HEK293 (cell line): ENCODE data around the gene CHCHD10.

Experiments used
- CTCF ChIA-PET: fragments of 350-600 bp; formaldehyde crosslinking; extraction: SDS; loops from one replicate; lab custom pipeline; 2021; ENCODE audit warnings: antibody characterized with exemption; lab: Yijun Ruan, JAX
- POLR2A ChIA-PET: fragments of 300-600 bp; formaldehyde crosslinking; extraction: SDS; loops from one replicate; lab custom pipeline; 2020; ENCODE audit warnings: antibody characterized with exemption, inconsistent platforms; lab: Yijun Ruan, JAX
- H3K27ac ChIP-seq: fragments of 200-500 bp; sonication (Bioruptor generic); 2 replicates; pipeline ENCODE4 v1.5.1; 2014; ENCODE audit warnings: low read depth, low read length, control low read depth, inconsistent platforms; ENCODE audit errors: extremely low read depth
- H3K36me3 ChIP-seq, 2 experiments: fragments of 200-500 bp in 1 of 2; sonication (Bioruptor generic) in 1 of 2; 1 replicate in 1 of 2; 2 replicates in 1 of 2; pipeline ENCODE4 v1.5.1; 2014 to 2017; ENCODE audit warnings: inconsistent platforms in 2 of 2, low read length in 2 of 2; ENCODE audit not compliant: control insufficient read depth in 2 of 2, insufficient read depth in 1 of 2
- H3K4me1 ChIP-seq: fragments of 200-500 bp; sonication (Bioruptor generic); 2 replicates; pipeline ENCODE4 v1.5.1; 2014; ENCODE audit warnings: mild to moderate bottlenecking, low read length, inconsistent platforms; ENCODE audit not compliant: control insufficient read depth, insufficient read depth
- H3K4me3 ChIP-seq: 2 replicates; pipeline ENCODE4 v1.5.1; 2011; ENCODE audit warnings: low read depth, mild to moderate bottlenecking, control low read depth, low read length, moderate library complexity
- H3K9me3 ChIP-seq: fragments of 200-500 bp; sonication (Bioruptor generic); 2 replicates; pipeline ENCODE4 v1.5.1; 2014; ENCODE audit warnings: low read depth, low read length, inconsistent platforms; ENCODE audit not compliant: control insufficient read depth, insufficient read depth
- FEZF1 ChIP-seq: fragments of 450-650 bp; formaldehyde crosslinking; IDR thresholded peaks from 2 replicates; pipeline ENCODE4 v1.5.1; 2016; ENCODE audit warnings: missing biosample characterization, missing genetic modification characterization
- GFI1B ChIP-seq: fragments of 450-650 bp; formaldehyde crosslinking; IDR thresholded peaks from 2 replicates; pipeline ENCODE4 v1.5.1; 2016; ENCODE audit warnings: missing biosample characterization, missing genetic modification characterization
- SCRT1 ChIP-seq: fragments of 450-650 bp; formaldehyde crosslinking; IDR thresholded peaks from 2 replicates; pipeline ENCODE4 v1.5.1; 2016; ENCODE audit warnings: missing biosample characterization, missing genetic modification characterization, borderline replicate concordance
- YY2 ChIP-seq: fragments of 450-650 bp; formaldehyde crosslinking; IDR thresholded peaks from 2 replicates; pipeline ENCODE4 v1.5.1; 2016; ENCODE audit warnings: missing biosample characterization, missing genetic modification characterization
- ZBTB8A ChIP-seq: fragments of 450-650 bp; formaldehyde crosslinking; IDR thresholded peaks from 2 replicates; pipeline ENCODE4 v1.5.1; 2016; ENCODE audit warnings: missing biosample characterization, missing genetic modification characterization
- ZFP69B ChIP-seq: fragments of 450-650 bp; formaldehyde crosslinking; IDR thresholded peaks from 2 replicates; pipeline ENCODE4 v1.5.1; 2016; ENCODE audit warnings: missing biosample characterization, missing genetic modification characterization
- ZIC2 ChIP-seq: fragments of 450-650 bp; formaldehyde crosslinking; IDR thresholded peaks from 2 replicates; pipeline ENCODE4 v1.5.1; 2016; ENCODE audit warnings: missing biosample characterization, missing genetic modification characterization
- ZNF132 ChIP-seq: fragments of 450-650 bp; formaldehyde crosslinking; IDR thresholded peaks from 2 replicates; pipeline ENCODE4 v1.5.1; 2017; ENCODE audit warnings: missing biosample characterization, missing genetic modification characterization, borderline replicate concordance
- ZNF239 ChIP-seq: fragments of 450-650 bp; formaldehyde crosslinking; IDR thresholded peaks from 2 replicates; pipeline ENCODE4 v1.5.1; 2016; ENCODE audit warnings: missing biosample characterization, missing genetic modification characterization
- ZNF266 ChIP-seq: fragments of 450-650 bp; formaldehyde crosslinking; IDR thresholded peaks from 2 replicates; pipeline ENCODE4 v1.5.1; 2016; ENCODE audit warnings: missing biosample characterization, missing genetic modification characterization, low read depth
- ZNF391 ChIP-seq: fragments of 450-650 bp; formaldehyde crosslinking; IDR thresholded peaks from 2 replicates; pipeline ENCODE4 v1.5.1; 2016; ENCODE audit warnings: low read depth, missing biosample characterization, missing genetic modification characterization, borderline replicate concordance
- ZNF529 ChIP-seq: fragments of 450-650 bp; formaldehyde crosslinking; IDR thresholded peaks from 2 replicates; pipeline ENCODE4 v1.5.1; 2017; ENCODE audit warnings: missing genetic modification characterization, missing biosample characterization; ENCODE audit not compliant: insufficient replicate concordance
- ZNF571 ChIP-seq: fragments of 450-650 bp; formaldehyde crosslinking; IDR thresholded peaks from 2 replicates; pipeline ENCODE4 v1.5.0; 2017; ENCODE audit warnings: missing biosample characterization, missing genetic modification characterization
- ZNF623 ChIP-seq: fragments of 450-650 bp; formaldehyde crosslinking; IDR thresholded peaks from 2 replicates; pipeline ENCODE4 v1.5.1; 2016; ENCODE audit warnings: missing biosample characterization, missing genetic modification characterization
- ZNF626 ChIP-seq: fragments of 450-650 bp; sonication (Bioruptor Pico); formaldehyde crosslinking; IDR thresholded peaks from 2 replicates; pipeline ENCODE4 v1.5.1; 2018; ENCODE audit warnings: missing biosample characterization, missing genetic modification characterization, inconsistent platforms
- ZNF660 ChIP-seq: fragments of 450-650 bp; IDR thresholded peaks from 2 replicates; pipeline ENCODE4 v1.5.1; 2018; ENCODE audit warnings: missing biosample characterization, mild to moderate bottlenecking, missing genetic modification characterization
- ZNF777 ChIP-seq: fragments of 450-650 bp; formaldehyde crosslinking; IDR thresholded peaks from 2 replicates; pipeline ENCODE4 v1.5.1; 2017; ENCODE audit warnings: missing biosample characterization, missing genetic modification characterization, borderline replicate concordance
- ZNF791 ChIP-seq: fragments of 450-650 bp; formaldehyde crosslinking; IDR thresholded peaks from 2 replicates; pipeline ENCODE4 v1.5.1; 2016; ENCODE audit warnings: missing biosample characterization, missing genetic modification characterization
- TF ChIP-seq, protein P1 (sequence below): fragments of 450-650 bp; formaldehyde crosslinking; IDR thresholded peaks from 2 replicates; pipeline ENCODE4 v1.5.1; 2017; ENCODE audit warnings: missing biosample characterization, missing genetic modification characterization
- TF ChIP-seq, protein P2 (sequence below): fragments of 450-650 bp; IDR thresholded peaks from 2 replicates; pipeline ENCODE4 v1.5.1; 2018; ENCODE audit warnings: missing biosample characterization, mild to moderate bottlenecking, missing genetic modification characterization
- TF ChIP-seq, protein P3 (sequence below): fragments of 450-650 bp; formaldehyde crosslinking; IDR thresholded peaks from 2 replicates; pipeline ENCODE4 v1.5.1; 2016; ENCODE audit warnings: missing biosample characterization, missing genetic modification characterization
- TF ChIP-seq, protein P4 (sequence below): fragments of 450-650 bp; formaldehyde crosslinking; IDR thresholded peaks from 2 replicates; pipeline ENCODE4 v1.5.1; 2016; ENCODE audit warnings: missing biosample characterization, missing genetic modification characterization
- TF ChIP-seq, protein P5 (sequence below): fragments of 450-650 bp; formaldehyde crosslinking; IDR thresholded peaks from 2 replicates; pipeline ENCODE4 v1.5.1; 2017; ENCODE audit warnings: missing biosample characterization, missing genetic modification characterization
- TF ChIP-seq, protein P6 (sequence below): fragments of 450-650 bp; formaldehyde crosslinking; IDR thresholded peaks from 2 replicates; pipeline ENCODE4 v1.5.0; 2017; ENCODE audit warnings: missing biosample characterization, missing genetic modification characterization, borderline replicate concordance

Gene CHCHD10

DNA sequence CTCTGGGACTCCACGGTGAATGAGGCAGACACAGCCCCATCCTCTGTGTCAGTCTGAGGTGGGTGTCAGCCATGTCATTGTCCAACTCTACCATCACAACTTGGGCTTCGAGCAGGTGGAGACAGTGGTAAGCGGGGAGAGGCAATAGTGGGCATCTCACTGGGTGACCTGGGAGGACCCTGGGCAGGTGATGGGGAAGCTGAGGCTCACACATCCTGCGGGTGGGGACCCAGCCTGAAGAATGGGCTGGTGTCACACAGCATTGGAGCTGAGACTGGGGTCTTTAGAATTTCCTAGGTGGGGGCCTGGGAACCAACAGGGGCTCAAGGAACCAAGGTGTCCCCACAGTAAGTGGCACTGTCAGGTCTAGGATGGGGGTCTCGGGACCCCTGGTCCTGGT lies 12.0 kb upstream of the CHCHD10 start (continued):
- TF ChIP-seq ZNF391 (tag by site-specific recombination): no peak
- no peak for TF ChIP-seq SCRT1 (tag by site-specific recombination)

DNA sequence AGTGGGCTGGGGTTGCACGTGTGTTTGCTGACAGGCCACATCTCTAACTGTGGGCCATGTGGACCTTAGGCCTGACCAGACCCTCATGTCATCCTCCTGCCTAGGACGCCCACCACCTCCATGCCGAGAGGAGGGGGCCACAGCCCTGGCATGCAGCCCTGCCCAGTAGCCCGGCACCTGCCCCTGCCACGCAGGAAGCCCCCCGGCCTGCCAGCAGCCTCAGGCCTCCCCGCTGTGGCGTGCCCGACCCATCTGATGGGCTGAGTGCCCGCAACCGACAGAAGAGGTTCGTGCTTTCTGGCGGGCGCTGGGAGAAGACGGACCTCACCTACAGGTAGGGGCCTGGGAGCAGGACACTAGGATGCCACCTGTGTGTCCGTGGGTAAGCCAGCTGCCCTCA lies 11.3 kb upstream of the CHCHD10 start:
- Histone ChIP-seq H3K4me1 (no peaks in the 10 kb centered on the region; the same call in 1 of the 2 replicates), H3K4me3 (no peak overlapping the region), H3K27ac (no peak overlapping the region), H3K36me3 (no peaks in the 10 kb centered on the region), H3K9me3 (no peaks in the 10 kb centered on the region)
- CTCF ChIA-PET: interaction anchor here (0.7 kb wide), 1 partner anchor 93 kb away, joined by 3 read pairs; no protein-coding TSS in a partner anchor
- POLR2A ChIA-PET: no interaction called here
- TF ChIP-seq, protein P1, sequence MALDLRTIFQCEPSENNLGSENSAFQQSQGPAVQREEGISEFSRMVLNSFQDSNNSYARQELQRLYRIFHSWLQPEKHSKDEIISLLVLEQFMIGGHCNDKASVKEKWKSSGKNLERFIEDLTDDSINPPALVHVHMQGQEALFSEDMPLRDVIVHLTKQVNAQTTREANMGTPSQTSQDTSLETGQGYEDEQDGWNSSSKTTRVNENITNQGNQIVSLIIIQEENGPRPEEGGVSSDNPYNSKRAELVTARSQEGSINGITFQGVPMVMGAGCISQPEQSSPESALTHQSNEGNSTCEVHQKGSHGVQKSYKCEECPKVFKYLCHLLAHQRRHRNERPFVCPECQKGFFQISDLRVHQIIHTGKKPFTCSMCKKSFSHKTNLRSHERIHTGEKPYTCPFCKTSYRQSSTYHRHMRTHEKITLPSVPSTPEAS (tag by site-specific recombination): no peak
- TF ChIP-seq ZNF623 (tag by site-specific recombination) (no peak), ZBTB8A (tag by site-specific recombination) (no peak), ZIC2 (tag by site-specific recombination) (no peak), GFI1B (tag by site-specific recombination) (no peak), ZNF571 (tag by site-specific recombination) (no peak), ZNF626 (tag by site-specific recombination) (no peak), ZNF660 (no peak), ZNF777 (tag by site-specific recombination) (no peak), ZNF791 (no peak), ZNF266 (tag by site-specific recombination) (no peak), YY2 (tag by site-specific recombination) (no peak), ZNF132 (no peak)
- TF ChIP-seq, protein P2, sequence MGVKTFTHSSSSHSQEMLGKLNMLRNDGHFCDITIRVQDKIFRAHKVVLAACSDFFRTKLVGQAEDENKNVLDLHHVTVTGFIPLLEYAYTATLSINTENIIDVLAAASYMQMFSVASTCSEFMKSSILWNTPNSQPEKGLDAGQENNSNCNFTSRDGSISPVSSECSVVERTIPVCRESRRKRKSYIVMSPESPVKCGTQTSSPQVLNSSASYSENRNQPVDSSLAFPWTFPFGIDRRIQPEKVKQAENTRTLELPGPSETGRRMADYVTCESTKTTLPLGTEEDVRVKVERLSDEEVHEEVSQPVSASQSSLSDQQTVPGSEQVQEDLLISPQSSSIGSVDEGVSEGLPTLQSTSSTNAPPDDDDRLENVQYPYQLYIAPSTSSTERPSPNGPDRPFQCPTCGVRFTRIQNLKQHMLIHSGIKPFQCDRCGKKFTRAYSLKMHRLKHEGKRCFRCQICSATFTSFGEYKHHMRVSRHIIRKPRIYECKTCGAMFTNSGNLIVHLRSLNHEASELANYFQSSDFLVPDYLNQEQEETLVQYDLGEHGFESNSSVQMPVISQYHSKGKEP (tag by site-specific recombination): no peak
- TF ChIP-seq, protein P3, sequence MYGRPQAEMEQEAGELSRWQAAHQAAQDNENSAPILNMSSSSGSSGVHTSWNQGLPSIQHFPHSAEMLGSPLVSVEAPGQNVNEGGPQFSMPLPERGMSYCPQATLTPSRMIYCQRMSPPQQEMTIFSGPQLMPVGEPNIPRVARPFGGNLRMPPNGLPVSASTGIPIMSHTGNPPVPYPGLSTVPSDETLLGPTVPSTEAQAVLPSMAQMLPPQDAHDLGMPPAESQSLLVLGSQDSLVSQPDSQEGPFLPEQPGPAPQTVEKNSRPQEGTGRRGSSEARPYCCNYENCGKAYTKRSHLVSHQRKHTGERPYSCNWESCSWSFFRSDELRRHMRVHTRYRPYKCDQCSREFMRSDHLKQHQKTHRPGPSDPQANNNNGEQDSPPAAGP (tag by site-specific recombination): no peak

DNA sequence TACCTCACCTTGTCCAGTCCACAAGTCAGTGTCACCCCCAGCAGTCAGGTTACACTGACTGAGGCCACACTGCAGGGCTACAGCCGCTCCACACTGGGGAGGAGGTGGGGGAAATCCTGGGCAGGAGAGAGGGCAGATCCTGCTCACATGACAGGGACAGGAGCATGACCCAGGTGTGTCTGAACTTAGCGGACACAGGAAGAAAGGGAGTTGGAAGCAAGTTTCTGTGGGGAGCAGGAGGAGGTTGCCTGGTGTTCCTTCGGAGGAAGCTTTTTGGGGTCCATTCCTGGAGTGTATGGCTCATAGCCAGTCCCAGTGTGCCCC lies 10.8 kb upstream of the CHCHD10 start:
- Histone ChIP-seq H3K4me3 (no peak overlapping the region), H3K36me3 (no peaks in the 10 kb centered on the region), H3K4me1 (no peaks in the 10 kb centered on the region; the same call in 1 of the 2 replicates), H3K9me3 (no peaks in the 10 kb centered on the region), H3K27ac (no peak overlapping the region)
- ChIA-PET POLR2A (interaction anchor here (1.0 kb wide), 1 partner anchor 9 kb away, joined by 4 read pairs; no protein-coding TSS in a partner anchor), CTCF (interaction anchor here (0.7 to 1.1 kb wide), 2 partner anchors 71 to 94 kb away, joined by 3 to 4 read pairs; no protein-coding TSS in a partner anchor)
- no peak for TF ChIP-seq ZNF529 (tag by site-specific recombination)
- TF ChIP-seq ZFP69B (tag by site-specific recombination): no peak
- TF ChIP-seq, protein P4, sequence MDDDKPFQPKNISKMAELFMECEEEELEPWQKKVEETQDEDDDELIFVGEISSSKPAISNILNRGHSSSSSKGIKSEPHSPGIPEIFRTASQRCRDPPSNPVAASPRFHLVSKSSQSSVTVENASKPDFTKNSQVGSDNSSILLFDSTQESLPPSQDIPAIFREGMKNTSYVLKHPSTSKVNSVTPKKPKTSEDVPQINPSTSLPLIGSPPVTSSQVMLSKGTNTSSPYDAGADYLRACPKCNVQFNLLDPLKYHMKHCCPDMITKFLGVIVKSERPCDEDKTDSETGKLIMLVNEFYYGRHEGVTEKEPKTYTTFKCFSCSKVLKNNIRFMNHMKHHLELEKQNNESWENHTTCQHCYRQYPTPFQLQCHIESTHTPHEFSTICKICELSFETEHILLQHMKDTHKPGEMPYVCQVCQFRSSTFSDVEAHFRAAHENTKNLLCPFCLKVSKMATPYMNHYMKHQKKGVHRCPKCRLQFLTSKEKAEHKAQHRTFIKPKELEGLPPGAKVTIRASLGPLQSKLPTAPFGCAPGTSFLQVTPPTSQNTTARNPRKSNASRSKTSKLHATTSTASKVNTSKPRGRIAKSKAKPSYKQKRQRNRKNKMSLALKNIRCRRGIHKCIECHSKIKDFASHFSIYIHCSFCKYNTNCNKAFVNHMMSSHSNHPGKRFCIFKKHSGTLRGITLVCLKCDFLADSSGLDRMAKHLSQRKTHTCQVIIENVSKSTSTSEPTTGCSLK (tag by site-specific recombination): no peak
- TF ChIP-seq ZNF239 (tag by site-specific recombination): no peak
- TF ChIP-seq, protein P5, sequence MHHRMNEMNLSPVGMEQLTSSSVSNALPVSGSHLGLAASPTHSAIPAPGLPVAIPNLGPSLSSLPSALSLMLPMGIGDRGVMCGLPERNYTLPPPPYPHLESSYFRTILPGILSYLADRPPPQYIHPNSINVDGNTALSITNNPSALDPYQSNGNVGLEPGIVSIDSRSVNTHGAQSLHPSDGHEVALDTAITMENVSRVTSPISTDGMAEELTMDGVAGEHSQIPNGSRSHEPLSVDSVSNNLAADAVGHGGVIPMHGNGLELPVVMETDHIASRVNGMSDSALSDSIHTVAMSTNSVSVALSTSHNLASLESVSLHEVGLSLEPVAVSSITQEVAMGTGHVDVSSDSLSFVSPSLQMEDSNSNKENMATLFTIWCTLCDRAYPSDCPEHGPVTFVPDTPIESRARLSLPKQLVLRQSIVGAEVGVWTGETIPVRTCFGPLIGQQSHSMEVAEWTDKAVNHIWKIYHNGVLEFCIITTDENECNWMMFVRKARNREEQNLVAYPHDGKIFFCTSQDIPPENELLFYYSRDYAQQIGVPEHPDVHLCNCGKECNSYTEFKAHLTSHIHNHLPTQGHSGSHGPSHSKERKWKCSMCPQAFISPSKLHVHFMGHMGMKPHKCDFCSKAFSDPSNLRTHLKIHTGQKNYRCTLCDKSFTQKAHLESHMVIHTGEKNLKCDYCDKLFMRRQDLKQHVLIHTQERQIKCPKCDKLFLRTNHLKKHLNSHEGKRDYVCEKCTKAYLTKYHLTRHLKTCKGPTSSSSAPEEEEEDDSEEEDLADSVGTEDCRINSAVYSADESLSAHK (tag by site-specific recombination): no peak
- TF ChIP-seq, protein P6, sequence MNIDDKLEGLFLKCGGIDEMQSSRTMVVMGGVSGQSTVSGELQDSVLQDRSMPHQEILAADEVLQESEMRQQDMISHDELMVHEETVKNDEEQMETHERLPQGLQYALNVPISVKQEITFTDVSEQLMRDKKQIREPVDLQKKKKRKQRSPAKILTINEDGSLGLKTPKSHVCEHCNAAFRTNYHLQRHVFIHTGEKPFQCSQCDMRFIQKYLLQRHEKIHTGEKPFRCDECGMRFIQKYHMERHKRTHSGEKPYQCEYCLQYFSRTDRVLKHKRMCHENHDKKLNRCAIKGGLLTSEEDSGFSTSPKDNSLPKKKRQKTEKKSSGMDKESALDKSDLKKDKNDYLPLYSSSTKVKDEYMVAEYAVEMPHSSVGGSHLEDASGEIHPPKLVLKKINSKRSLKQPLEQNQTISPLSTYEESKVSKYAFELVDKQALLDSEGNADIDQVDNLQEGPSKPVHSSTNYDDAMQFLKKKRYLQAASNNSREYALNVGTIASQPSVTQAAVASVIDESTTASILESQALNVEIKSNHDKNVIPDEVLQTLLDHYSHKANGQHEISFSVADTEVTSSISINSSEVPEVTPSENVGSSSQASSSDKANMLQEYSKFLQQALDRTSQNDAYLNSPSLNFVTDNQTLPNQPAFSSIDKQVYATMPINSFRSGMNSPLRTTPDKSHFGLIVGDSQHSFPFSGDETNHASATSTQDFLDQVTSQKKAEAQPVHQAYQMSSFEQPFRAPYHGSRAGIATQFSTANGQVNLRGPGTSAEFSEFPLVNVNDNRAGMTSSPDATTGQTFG: no peak
- no peak for TF ChIP-seq FEZF1 (tag by site-specific recombination)
